Activated CD4-positive, alpha-beta T cell treated with anti-CD3 and anti-CD28 coated beads, Interleukin-2, Interleukin-4, amounts not matched to agents 100 ng/mL and 50 ng/mL, durations not matched to agents 16 hours and 8 hours (primary cell): Measurements from ENCODE around the gene HOXD10.

Experiments
- DNase-seq: peaks from one replicate; pipeline ENCODE4 v3.0.0-alpha.2; 2020; ENCODE audit warnings: low spot score

Gene HOXD10

GRCh38 chr2:176107731-176108181, 8.8 kb upstream of the HOXD10 start:
- DNase-seq = no peak

GRCh38 chr2:176109192-176109901, 7.2 kb upstream of the HOXD10 start:
- DNase-seq = no peak

GRCh38 chr2:176109946-176110345, 6.6 kb upstream of the HOXD10 start:
- no peak for DNase-seq

- no peak for DNase-seq
Measured at GRCh38 chr2:176110415-176111308, 5.9 kb upstream of the HOXD10 start.

- DNase-seq = peak; percentile 31
Measured at GRCh38 chr2:176111309-176111663, 5.3 kb upstream of the HOXD10 start.

- no peak for DNase-seq
Measured at GRCh38 chr2:176111846-176112374, 4.7 kb upstream of the HOXD10 start.

- DNase-seq = no peak
Measured at GRCh38 chr2:176112375-176113302, 3.9 kb upstream of the HOXD10 start.

GRCh38 chr2:176114120-176114929, 2.3 kb upstream of the HOXD10 start:
- DNase-seq = no peak

- DNase-seq = no peak
Measured at GRCh38 chr2:176114930-176115625, 1.5 kb upstream of the HOXD10 start.

GRCh38 chr2:176117162-176117822, 714 bp downstream of the HOXD10 start:
- DNase-seq = no peak

- DNase-seq = no peak
Measured at GRCh38 chr2:176117823-176118371, 1.3 kb downstream of the HOXD10 start.

GRCh38 chr2:176118601-176119339, 2.2 kb downstream of the HOXD10 start:
- peak; percentile 23 for DNase-seq

- no peak for DNase-seq
Measured at GRCh38 chr2:176120364-176121189, 4.0 kb downstream of the HOXD10 start.

GRCh38 chr2:176121190-176122051, 4.8 kb downstream of the HOXD10 start:
- DNase-seq = no peak

- no peak for DNase-seq
Measured at GRCh38 chr2:176122052-176122682, 5.6 kb downstream of the HOXD10 start.

GRCh38 chr2:176122683-176123410, 6.3 kb downstream of the HOXD10 start, which contains the start of gene HOXD9:
HOXD9 (plus strand) TSS chr2:176122719; CDS start chr2:176122769, 50 bp downstream.
- no peak for DNase-seq
